Nephron (organoid): Measurements from ENCODE around the gene CRMP1.

Source experiments
- H3K27ac Mint-ChIP-seq, 3 experiments: 2 replicates each; pipeline ENCODE4 v1.8.0; 2020; ENCODE audit warnings: mixed read lengths in 3 of 3, mild to moderate bottlenecking in 2 of 3, moderate library complexity in 1 of 3
- H3K27me3 Mint-ChIP-seq: 2 replicates; pipeline ENCODE4 v1.8.0; 2021; ENCODE audit warnings: low read depth, mild to moderate bottlenecking, moderate library complexity, mixed read lengths
- H3K36me3 Mint-ChIP-seq: 2 replicates; pipeline ENCODE4 v1.8.0; 2020; ENCODE audit warnings: low read depth, mixed read lengths
- H3K4me1 Mint-ChIP-seq: 2 replicates; pipeline ENCODE4 v1.8.0; 2020; ENCODE audit warnings: mixed read lengths
- H3K4me3 Mint-ChIP-seq, 3 experiments: 2 replicates each; pipeline ENCODE4 v1.8.0; 2020; ENCODE audit warnings: mild to moderate bottlenecking in 3 of 3, mixed read lengths in 3 of 3, moderate library complexity in 2 of 3
- H3K9me3 Mint-ChIP-seq: 2 replicates; pipeline ENCODE4 v1.8.0; 2020; ENCODE audit warnings: mixed read lengths
- CTCF ChIP-seq, 3 experiments: fragments of 200-600 bp; sonication (generic); IDR thresholded peaks; one replicate each; pipeline ENCODE4 v1.5.0; 2021; ENCODE audit warnings: antibody characterized with exemption in 3 of 3; ENCODE audit not compliant: unreplicated experiment in 3 of 3

Gene CRMP1

GRCh38 chr4:5893004-5893580 is at the start of gene CRMP1:
TSS of gene CRMP1 (minus strand) at chr4:5893086. CDS start at chr4:5892969, 117 bp downstream.
- no peak within 1 kb of the TSS for H3K27ac Mint-ChIP-seq

GRCh38 chr4:5941601-5942000 is 48.7 kb upstream of the CRMP1 start:
- H3K4me3 Mint-ChIP-seq, result no peak overlapping the region
- peaks cover 32% of the 10 kb centered on the region for H3K4me1 Mint-ChIP-seq
- no peak overlapping the region for H3K27ac Mint-ChIP-seq
- H3K36me3 Mint-ChIP-seq, result no peaks in the 10 kb centered on the region
- H3K9me3 Mint-ChIP-seq, result peaks cover 7% of the 10 kb centered on the region
- H3K27me3 Mint-ChIP-seq, result peaks cover 3% of the 10 kb centered on the region
- TF ChIP-seq CTCF (IDR thresholded peaks at IDR 0.05; ENCODE audit: unreplicated experiment in 3 of 3), result no peak

More at GRCh38 chr4:5893004-5893580, at the start of gene CRMP1:
- peaks cover 87% of the 10 kb centered on the region for H3K27me3 Mint-ChIP-seq
- peak within 1 kb of the TSS; percentile 77 to 89 (median 88) for H3K4me3 Mint-ChIP-seq
- no peak for TF ChIP-seq CTCF (IDR thresholded peaks at IDR 0.05; ENCODE audit: unreplicated experiment in 3 of 3)
- no peaks in the 10 kb centered on the region for H3K36me3 Mint-ChIP-seq
- peaks cover 48% of the 10 kb centered on the region for H3K4me1 Mint-ChIP-seq
- peaks cover 13% of the 10 kb centered on the region for H3K9me3 Mint-ChIP-seq

GRCh38 chr4:5940470-5941203 is 47.8 kb upstream of the CRMP1 start:
- no peak for TF ChIP-seq CTCF (IDR thresholded peaks at IDR 0.05; ENCODE audit: unreplicated experiment in 3 of 3)
- peaks cover 3% of the 10 kb centered on the region for H3K27me3 Mint-ChIP-seq
- no peaks in the 10 kb centered on the region for H3K36me3 Mint-ChIP-seq
- no peak overlapping the region for H3K4me3 Mint-ChIP-seq
- H3K4me1 Mint-ChIP-seq, result peaks cover 32% of the 10 kb centered on the region
- peak overlapping the region in 2 of 3 experiments; percentile 14 to 79 for H3K27ac Mint-ChIP-seq
- peaks cover 4% of the 10 kb centered on the region for H3K9me3 Mint-ChIP-seq

- Mint-ChIP-seq H3K4me1 (peaks cover 49% of the 10 kb centered on the region), H3K27me3 (peaks cover 25% of the 10 kb centered on the region)
These were observed 41.3 kb upstream of the CRMP1 start for GRCh38 chr4:5933996-5934831.

GRCh38 chr4:5933116-5933515 is 40.2 kb upstream of the CRMP1 start:
- H3K27me3 Mint-ChIP-seq, result peaks cover 25% of the 10 kb centered on the region
- H3K27ac Mint-ChIP-seq, result peak overlapping the region; percentile 71 to 89 (median 79)
- H3K9me3 Mint-ChIP-seq, result no peaks in the 10 kb centered on the region

More at GRCh38 chr4:5933996-5934831, 41.3 kb upstream of the CRMP1 start:
- Mint-ChIP-seq H3K4me3 (peak overlapping the region in 2 of 3 experiments; percentile 5 to 13), H3K36me3 (no peaks in the 10 kb centered on the region), H3K9me3 (no peaks in the 10 kb centered on the region), H3K27ac (peak overlapping the region; percentile 78 to 89 (median 84))
- TF ChIP-seq CTCF (IDR thresholded peaks at IDR 0.05; ENCODE audit: unreplicated experiment in 3 of 3), result no peak

More at GRCh38 chr4:5933116-5933515, 40.2 kb upstream of the CRMP1 start:
- peaks cover 57% of the 10 kb centered on the region for H3K4me1 Mint-ChIP-seq
- no peak for TF ChIP-seq CTCF (IDR thresholded peaks at IDR 0.05; ENCODE audit: unreplicated experiment in 3 of 3)
- peak overlapping the region in 1 of 3 experiments; percentile 39 for H3K4me3 Mint-ChIP-seq
- H3K36me3 Mint-ChIP-seq, result no peaks in the 10 kb centered on the region
